T-helper 2 cell treated with Interferon-gamma antibody and Interleukin-4, amounts not matched to agents 100 ng/mL and 5 ng/mL, for 36 hours (primary cell): Measurements from ENCODE around the gene GNB5. TPM values are rescaled to one million over a fixed set of nuclear protein-coding genes. Genes with fewer than 3 reads are reported as not detected.

Experiments
- intact Hi-C: fragments of 100-400 bp; cut with micrococcal nuclease; formaldehyde crosslinking; loops from one replicate; pipeline ENCODE4 v1.15.1; 2023
- total RNA-seq: library from RNA; stranded (reverse); gene quantifications from 2 replicates; pipeline ENCODE4 v1.2.3, GENCODE V29; 2022

GNB5 gene
- total RNA-seq, 1 donor from 2014 or later, result 44.8 TPM

GRCh38 chr15:52208306-52208946 is 17.2 kb upstream of the GNB5 start:
- intact Hi-C loops, result loop anchor here (1.0 kb wide), 3 partner anchors 29 to 226 kb away; no protein-coding TSS in a partner anchor

DNA sequence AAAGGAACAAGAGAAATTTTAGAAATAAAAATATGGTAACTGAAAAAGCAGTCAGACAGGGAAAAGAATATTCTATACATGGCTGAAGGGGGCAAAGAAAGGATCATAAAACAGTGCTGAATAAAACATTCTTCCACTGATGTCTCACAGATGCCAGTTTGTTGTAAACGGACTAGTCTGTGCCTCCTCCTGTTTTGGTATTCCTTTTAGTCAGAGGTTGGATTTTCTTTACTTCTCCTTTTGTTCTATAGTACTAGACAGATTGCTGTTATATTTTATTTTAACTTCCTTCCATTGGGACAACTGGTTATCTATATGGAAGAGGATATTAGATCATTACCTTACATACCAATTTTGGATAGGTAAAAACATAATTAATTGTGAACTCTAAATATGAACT is 16.0 kb upstream of the GNB5 start:
- intact Hi-C loops, result no loop called here

DNA sequence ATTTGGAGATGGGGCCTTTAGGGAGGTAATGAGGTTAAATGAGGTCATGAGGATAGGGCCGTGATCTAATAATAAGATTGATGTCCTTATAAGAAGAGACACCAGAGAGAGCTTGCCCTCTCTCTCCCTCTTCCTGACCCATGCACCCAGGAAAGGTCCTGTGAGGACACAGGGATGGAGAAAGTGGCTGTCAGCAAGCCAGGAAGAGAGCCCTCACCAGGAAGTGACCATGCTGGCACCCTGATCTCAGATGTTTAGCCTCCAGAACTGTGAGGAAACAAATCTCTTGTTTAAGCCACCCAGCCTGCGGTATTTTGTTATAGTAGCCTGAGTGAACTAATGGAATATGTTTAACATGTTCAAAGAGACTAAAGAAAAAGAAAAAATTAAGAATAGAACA is 15.3 kb upstream of the GNB5 start:
- intact Hi-C loops, result no loop called here

DNA sequence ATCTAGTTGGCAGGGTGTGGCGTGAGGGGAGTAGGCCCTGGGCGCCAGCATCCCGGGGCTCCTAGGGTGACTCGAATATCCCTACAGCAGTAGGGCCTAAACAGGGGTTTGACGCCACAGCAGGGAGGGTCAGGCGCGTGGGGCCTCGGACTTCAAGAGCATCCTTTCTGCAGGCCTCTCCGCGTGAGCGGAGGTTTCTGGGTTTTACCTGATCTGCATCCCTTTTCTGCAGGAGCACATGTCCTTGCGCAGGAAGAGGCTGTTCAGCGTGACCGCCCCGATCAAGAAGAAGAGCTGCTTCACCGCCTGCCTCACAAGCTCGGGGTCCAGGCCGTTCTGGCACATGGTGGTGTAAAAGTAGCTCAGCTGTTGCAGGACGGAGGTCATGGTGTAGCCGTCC is 13.5 kb upstream of the GNB5 start:
- intact Hi-C loops, result no loop called here

GRCh38 chr15:52200831-52201365 is 9.7 kb upstream of the GNB5 start:
- intact Hi-C loops, result no loop called here

GRCh38 chr15:52199271-52199670 is 8.1 kb upstream of the GNB5 start:
- intact Hi-C loops, result no loop called here

DNA sequence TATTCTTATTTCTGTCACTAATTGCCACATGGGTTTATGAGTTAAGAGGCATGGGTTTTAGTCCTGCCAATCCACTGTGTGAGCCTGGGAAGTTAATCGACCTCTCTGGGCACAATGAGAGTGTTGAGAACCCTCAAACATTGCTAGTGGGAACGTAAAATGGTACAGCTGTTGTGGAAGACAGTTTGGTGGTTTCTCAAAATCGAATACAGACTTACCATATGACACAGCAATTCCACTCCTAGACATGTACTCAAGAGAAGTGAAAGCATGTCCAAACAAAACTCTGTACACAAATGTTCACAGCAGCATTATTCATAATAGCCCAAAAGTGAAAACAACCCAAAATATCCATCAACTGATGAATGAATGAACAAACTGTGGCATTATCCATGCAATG is 5.7 kb upstream of the GNB5 start:
- intact Hi-C loops, result no loop called here

DNA sequence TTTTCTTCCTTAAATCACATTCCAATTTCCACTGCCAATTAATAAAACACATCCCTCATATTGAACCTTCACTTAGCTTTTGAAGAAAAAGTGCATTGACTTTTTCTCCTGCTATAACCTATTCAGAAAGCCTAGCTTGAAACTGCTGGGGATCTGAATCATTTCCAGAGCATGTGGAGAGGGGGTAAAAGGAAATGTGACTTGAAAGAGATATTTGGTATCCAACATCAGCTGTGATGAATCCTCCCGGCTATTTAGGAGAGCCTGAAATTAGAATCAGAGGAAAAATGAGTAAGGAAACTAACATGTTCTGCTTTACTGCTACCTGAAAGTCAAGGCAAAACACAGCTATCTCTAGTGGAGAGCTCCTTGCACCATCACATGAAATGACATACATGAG is 2.6 kb upstream of the GNB5 start:
- intact Hi-C loops, result no loop called here

GRCh38 chr15:52193321-52193720 is 2.1 kb upstream of the GNB5 start:
- intact Hi-C loops, result no loop called here

GRCh38 chr15:52186651-52187486 is 4.3 kb downstream of the GNB5 start:
- intact Hi-C loops, result no loop called here

DNA sequence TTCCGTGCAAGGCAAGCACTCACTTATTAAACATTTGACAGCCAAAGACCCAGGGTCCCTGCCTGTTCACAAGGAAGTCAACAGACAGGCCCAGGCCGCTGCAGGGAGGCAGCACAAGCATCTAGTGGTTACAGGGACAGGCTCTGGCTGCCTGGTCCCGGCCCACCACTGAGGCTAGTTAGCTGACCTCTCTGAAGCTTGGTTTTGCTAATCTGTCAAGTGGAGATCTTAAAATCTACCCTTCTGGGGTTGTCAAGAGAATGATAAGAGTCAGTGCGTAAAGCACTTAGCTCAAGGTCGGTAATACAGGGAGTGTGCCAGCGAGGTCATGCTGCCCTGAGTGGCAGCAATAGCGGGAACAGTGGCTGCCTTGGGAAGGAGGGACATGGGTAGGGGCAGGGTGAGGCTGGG is 6.0 kb downstream of the GNB5 start:
- intact Hi-C loops, result no loop called here

DNA sequence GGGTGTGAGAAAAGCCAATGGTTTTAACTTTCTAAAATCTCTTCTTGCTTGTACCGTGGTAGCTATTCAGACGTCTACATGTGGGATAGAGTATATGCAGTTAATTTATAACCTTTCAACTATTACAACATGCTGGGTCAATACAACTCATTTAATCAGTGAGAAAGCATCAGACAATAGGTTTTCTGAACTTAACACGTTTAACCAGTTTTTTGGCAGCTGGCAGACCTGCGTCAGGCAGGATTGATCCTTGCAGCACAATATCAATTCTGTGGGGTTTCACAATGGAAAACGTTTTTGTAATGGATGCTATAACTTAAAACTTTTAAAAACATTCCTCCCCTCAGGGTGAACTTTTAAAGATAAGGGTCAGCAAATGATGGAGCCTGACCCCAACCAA is 6.5 kb downstream of the GNB5 start:
- intact Hi-C loops, result no loop called here

- intact Hi-C loops, result no loop called here
Observed at GRCh38 chr15:52183562-52184173, 7.5 kb downstream of the GNB5 start.

- intact Hi-C loops, result loop anchor here (2.0 kb wide), 1 partner anchor 39 kb away; no protein-coding TSS in a partner anchor
Observed at GRCh38 chr15:52181938-52182780, 9.0 kb downstream of the GNB5 start.

DNA sequence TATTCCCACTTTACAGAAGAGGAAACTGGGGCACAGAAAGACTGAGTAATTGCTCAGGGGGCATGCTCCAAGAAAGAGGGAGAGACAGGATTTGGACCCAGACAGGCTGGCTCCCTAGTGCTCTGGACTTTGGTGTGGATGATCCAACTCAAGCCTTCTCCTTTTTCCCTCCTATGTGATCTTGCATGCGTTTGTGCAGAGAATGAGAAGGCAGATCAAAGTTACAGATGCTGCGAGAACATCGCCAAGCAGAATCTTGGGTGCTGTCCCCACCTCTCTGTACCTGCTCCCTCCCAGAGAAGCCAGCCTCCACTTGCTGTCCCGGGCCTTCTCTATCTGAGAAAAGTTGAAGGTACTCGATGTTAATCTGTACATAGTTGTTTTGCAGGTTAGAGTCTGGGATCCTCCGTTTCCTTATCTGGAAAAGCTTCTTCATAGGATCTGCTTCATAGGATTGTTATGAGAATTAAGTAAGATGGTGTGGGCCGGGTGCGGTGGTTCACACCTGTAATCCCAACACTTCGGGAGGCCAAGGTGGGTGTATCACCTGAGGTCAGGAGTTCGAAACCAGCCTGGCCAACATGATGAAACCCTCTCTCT is 10.2 kb downstream of the GNB5 start:
- intact Hi-C loops, result loop anchor here (1.0 to 2.0 kb wide), 2 partner anchors 40 to 388 kb away; partner anchors contain the start of gene ARPP19

DNA sequence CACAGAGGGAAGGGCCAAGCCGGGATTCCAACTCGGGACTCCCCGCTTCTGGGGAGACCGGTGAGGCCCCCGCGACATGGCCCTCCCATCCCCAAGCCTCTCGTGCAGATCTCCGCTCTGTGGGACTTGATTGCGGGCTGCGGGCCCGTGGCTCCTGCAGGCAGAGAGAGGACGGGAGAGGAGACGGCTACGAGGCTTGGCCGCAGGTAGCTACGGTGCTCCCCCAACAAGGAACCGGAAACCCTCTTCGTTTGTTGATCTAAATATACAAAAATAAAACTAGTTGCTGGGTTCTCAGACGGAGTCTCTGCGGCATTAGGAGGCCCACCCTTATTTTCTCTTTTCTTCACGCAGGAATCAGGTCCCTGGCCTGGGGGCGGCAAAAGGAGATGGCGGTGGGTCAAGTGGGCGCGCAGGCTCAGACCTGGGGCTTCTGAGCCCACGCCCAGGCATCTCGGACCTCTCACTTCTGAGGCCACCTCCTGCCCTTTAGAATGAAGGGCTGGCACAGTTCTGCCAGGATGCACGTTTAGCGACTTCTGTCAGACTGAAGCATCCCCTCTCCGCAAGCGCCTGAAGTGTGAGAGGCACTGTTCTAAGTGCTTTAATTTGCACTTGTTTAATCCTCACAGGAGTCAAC is 10.9 kb downstream of the GNB5 start:
- intact Hi-C loops, result loop anchor here (1.0 to 2.0 kb wide), 2 partner anchors 40 to 389 kb away; partner anchors contain the start of gene ARPP19

DNA sequence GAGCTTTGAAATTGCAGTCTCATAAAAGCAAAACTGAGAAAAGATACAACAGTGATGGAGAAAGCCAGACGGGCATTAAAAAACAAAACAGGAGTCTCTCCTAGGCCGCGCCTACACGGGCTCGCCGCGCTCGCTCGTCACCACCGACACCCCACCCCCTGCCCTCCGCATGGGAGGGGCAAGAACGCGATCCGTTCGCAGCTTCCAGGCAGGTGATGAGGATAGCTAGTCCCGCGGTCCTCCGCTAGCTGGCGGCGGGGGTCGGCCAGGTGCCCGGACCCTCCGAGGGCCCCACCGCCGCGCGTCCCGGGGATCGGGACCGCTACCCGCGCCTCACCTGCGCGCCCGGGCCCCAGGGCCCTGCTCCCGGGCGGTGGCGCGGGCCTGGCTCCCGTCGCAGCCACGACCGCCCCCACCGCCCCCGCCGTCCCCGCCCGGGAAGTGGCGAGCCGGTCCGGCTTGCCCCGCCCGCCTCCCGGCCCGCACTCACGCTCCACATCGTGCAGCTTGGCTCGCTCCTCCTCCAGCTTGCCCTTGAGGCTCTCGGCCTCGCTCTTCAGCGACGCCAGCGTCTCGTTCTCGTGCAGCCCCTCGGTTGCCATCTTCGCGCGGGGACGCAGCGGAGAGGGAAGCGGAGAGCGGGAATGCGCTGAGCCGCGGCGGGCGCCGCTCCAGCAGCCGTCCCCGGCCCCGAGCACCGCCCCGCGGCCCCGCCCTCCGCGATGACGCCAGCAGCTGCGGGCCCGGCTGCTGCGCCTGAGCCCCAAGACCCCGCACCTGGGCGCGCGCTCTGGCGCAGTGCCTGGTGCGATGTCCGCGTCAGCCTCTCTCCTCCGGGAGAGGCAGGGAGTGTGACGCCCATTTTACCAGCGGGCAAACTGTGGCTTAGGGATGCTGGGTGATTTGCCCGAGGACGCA is 11.7 kb downstream of the GNB5 start:
- intact Hi-C loops, result loop anchor here (1.0 to 10.0 kb wide), 8 partner anchors 29 to 445 kb away; partner anchors contain the start of genes ARPP19, BCL2L10, LEO1 and LYSMD2

GRCh38 chr15:52178765-52179164 is 12.4 kb downstream of the GNB5 start:
- intact Hi-C loops, result loop anchor here (1.0 to 10.0 kb wide), 6 partner anchors 30 to 444 kb away; partner anchors contain the start of genes BCL2L10, LEO1, LYSMD2 and MAPK6

DNA sequence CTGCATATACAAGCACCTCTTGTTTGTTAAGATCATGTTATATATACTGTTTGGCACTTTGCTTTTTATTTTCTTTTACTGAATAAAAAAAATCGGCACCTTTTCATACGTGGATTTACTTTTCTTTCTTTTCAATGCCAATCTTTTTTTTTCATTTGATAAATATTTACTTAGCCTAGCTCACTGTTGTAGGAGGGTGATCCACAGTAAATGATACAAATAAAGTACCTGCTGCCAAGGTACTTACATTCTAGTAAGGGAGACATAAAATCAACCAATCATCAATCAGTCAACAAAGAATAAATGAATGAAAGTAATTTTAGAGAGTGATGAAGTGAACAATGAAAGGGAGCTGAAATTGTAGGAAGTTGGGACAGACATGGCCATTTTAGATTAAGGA is 18.3 kb downstream of the GNB5 start:
- intact Hi-C loops, result loop anchor here (10.0 kb wide), 2 partner anchors 58 to 438 kb away; partner anchors contain the start of genes BCL2L10 and LYSMD2
